GM19372 (cell line): Measurements from ENCODE around the gene LYRM4.

Experiments
- ATAC-seq: cut with Tn5 transposase; IDR thresholded peaks from one replicate; pipeline ENCODE4 v1.9.1; 2021; ENCODE audit warnings: mild to moderate bottlenecking, low read depth, moderate library complexity; ENCODE audit not compliant: unreplicated experiment

LYRM4 gene

GRCh38 chr6:5105146-5105545, 155.6 kb downstream of the LYRM4 start:
- no peak for ATAC-seq

- ATAC-seq: no peak
Measured at GRCh38 chr6:5104667-5105066, 156.1 kb downstream of the LYRM4 start.

DNA sequence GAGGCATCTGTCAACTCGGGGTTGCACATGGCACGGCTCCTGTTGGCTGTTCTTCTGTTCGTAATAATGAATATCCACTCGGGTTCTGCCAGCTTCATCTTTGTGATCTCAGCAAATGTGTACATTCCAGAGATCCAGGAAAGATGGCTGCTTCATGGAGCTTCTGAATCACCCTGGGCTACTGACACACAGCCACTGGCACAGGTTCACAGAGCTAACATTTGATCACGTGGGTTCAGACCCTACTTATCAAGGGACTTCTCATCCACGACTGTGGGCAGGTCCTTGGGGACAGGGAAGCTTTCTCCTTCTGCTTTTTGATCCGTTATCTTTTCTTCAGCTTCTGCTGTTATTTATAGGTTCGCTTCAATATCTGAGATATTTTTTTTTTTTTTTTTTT, 157.5 kb downstream of the LYRM4 start:
- ATAC-seq: no peak

DNA sequence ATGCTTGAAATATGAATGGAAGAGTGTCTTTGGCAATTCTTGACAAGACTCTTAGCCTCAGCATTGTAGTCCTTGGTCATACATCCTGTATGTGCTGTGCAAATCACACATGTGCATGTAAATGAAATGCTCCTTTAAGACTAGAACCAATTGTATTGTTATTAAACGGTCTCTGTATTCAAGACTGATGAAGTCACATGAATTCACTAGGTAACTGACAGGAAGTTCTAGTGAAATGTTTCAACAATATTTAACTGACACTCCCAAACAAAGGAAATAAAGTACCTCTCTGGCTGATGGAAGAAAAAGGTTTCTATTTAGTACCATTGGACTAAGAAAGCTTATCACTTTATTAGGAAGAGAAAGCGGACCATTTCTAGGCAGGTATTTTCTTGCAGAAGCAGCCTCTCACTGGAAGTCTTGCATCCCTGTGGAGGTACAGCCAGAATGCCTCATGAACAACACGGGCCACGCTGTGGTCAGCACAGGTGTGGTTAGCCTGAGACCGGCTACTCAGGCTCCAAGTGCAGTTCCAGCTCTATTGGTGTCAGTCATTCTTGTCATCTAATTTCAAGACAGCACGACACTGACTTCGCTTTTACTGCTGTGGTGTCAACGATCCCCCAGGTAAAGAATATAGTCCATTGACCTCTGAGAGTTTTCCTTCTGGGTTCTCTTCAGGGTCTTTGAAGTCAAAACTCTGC, 158.3 kb downstream of the LYRM4 start:
- ATAC-seq: no peak

- ATAC-seq: no peak
Measured at GRCh38 chr6:5100806-5101205, 159.9 kb downstream of the LYRM4 start.

GRCh38 chr6:5099537-5099936, 161.2 kb downstream of the LYRM4 start:
- ATAC-seq: no peak

- ATAC-seq: no peak
Measured at GRCh38 chr6:5098501-5099270, 162.1 kb downstream of the LYRM4 start.

- no peak for ATAC-seq
Measured at GRCh38 chr6:5096482-5096881, 164.3 kb downstream of the LYRM4 start.

- ATAC-seq: peak; percentile 58
Measured at GRCh38 chr6:5095236-5095635, 165.5 kb downstream of the LYRM4 start.

- no peak for ATAC-seq
Measured at GRCh38 chr6:5094327-5094726, 166.4 kb downstream of the LYRM4 start.

DNA sequence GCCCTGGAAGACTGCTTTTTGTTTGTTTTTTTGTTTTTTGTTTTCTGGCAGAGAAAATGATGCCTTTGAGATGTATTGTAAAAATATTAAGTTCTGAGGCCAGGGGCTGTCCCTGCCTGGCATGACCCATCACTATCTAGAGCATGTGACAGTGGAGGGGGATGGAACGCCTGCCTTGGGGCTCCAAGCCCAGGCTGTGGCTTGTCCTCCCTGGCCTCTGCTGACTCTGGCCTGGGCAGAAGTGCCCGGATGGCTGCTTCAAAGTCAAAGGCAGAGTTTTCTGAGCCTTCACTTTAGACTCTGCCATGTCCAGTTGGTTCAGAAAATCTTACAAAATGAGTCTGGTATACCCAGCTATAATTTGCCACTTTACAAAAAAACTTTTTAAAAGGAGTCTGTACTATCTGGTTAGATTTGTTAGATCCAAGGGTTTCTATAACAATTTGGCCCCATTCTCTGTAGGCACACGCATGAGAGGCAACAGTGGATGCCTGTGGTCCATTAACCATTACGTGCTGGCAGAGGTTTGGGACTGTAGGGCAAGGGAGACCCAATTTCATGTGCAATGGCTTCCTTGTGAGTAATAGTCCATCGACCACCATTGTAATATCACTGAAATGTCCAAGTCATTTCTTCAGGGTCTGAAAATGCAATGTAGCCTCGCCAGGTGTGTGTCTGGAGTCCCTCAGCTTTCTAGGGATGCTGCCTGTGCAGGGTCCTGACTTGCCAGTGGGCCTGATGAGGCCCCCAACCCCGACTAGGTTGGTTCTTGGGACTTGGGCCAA, 167.3 kb downstream of the LYRM4 start:
- no peak for ATAC-seq

GRCh38 chr6:5091210-5092069, 169.3 kb downstream of the LYRM4 start:
- ATAC-seq: no peak

- no peak for ATAC-seq
Measured at GRCh38 chr6:5090603-5091002, 170.1 kb downstream of the LYRM4 start.

- no peak for ATAC-seq
Measured at GRCh38 chr6:5089481-5090438, 171.0 kb downstream of the LYRM4 start.

GRCh38 chr6:5088780-5089179, 172.0 kb downstream of the LYRM4 start:
- ATAC-seq: no peak

GRCh38 chr6:5087389-5087788, 173.4 kb downstream of the LYRM4 start:
- ATAC-seq: no peak

- peak; percentile 8 for ATAC-seq
Measured at GRCh38 chr6:5086294-5086890, 174.4 kb downstream of the LYRM4 start.

DNA sequence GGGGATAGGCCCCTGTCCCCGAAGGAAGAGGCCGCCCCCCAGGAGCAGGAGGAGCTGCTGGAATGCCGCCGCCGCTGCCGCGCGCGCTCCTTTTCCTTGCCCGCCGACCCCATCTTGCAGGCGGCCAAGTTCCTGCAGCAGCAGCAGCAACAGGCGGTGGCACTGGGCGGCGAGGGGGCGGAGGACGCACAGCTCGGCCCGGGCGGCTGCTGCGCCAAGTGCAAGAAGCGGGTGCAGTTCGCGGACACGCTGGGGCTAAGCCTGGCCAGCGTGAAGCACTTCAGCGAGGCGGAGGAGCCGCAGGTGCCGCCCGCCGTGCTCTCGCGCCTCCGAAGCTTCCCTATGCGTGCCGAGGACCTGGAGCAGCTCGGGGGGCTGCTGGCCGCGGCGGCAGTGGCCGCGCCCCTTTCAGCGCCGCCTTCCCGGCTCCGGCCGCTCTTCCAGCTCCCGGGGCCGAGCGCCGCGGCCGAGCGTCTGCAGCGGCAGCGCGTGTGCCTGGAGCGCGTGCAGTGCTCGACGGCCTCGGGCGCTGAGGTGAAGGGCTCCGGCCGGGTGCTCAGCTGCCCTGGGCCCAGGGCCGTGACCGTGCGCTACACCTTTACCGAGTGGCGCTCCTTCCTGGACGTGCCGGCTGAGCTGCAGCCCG, 175.0 kb downstream of the LYRM4 start:
- peak; percentile 31 for ATAC-seq
